Activated CD8-positive, alpha-beta memory T cell treated with anti-CD3 and anti-CD28 coated beads, Interleukin-2, amount 50 U/mL, for 24 hours (primary cell): Measurements from ENCODE around the gene FOXP3.

Experiments
- DNase-seq: peaks from one replicate; pipeline ENCODE4 v3.0.0-alpha.2; 2020; ENCODE audit errors: extremely low read depth

Gene FOXP3

GRCh38 chrX:49249616-49250015 is 14.9 kb downstream of the FOXP3 start:
- no peak for DNase-seq

DNA sequence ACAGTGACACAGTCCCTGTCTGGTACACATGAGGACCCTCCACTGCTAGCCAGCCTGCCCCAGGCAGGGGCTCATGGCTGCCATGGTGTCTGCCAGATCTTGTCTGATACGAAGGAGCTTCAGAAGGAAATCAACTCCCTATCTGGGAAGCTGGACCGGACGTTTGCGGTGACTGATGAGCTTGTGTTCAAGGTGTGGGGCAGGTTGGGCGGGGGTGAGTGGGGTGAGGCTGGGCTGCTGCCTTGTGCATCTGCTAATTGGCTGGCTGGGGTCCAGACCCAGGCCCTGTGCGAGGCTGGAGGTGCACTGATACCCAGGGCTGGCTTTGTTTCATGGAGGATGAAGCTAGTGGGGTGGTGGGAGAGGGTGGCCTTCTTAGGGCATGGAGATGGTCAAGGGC is 15.4 kb downstream of the FOXP3 start:
- DNase-seq = no peak

DNA sequence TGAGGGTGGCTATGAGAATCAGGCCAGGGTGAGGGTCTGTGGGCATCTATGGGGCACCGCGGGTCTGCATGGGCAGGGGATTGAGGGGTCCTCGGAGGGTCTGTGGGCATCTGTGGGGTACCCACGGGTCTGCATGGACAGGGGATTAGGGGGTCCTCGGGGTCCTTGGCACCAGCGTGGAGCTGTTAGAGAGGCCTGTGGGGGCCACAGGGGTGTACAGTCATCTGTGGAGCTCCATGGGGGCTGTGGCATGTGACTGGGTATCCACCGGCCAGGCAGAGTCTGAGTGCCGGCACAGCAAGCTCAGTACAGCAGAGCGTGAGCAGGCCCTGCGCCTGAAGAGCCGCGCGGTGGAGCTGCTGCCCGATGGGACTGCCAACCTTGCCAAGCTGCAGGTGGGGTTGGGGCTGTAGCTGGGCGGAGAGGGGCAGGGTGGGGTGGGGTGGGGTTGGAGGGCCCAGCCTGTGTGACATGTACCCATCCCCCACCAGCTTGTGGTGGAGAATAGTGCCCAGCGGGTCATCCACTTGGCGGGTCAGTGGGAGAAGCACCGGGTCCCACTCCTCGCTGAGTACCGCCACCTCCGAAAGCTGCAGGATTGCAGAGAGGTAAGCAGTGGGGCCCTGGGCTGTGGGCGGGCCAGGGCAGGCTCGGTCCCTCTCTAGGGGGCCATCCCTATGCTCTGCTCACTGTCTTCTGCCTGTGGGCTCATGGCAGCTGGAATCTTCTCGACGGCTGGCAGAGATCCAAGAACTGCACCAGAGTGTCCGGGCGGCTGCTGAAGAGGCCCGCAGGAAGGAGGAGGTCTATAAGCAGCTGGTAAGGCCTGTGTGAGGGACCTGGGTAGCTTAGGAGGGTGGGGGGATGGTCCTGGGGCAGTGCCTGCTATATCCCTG is 16.3 kb downstream of the FOXP3 start:
- no peak for DNase-seq

DNA sequence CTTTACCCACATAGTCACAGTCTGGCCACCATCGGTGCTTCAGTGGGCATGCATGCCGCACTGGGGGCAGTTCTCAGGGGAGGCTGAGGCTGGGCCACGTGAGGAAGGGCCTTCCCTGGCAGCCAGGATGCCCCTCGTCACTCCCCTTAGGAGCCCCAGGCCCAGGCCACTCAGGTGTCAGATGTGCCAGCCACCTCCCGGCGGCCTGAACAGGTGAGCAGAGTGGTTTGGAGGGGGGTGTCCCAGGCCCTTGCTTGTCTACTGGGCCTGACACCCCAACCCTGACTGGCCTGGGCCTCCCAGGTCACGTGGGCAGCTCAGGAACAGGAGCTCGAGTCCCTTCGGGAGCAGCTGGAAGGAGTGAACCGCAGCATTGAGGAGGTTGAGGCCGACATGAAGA is 17.2 kb downstream of the FOXP3 start:
- no peak for DNase-seq

- no peak for DNase-seq
These were observed 18.0 kb downstream of the FOXP3 start for GRCh38 chrX:49246541-49246940.

- DNase-seq = no peak
These were observed 20.3 kb downstream of the FOXP3 start for GRCh38 chrX:49244207-49244606.

DNA sequence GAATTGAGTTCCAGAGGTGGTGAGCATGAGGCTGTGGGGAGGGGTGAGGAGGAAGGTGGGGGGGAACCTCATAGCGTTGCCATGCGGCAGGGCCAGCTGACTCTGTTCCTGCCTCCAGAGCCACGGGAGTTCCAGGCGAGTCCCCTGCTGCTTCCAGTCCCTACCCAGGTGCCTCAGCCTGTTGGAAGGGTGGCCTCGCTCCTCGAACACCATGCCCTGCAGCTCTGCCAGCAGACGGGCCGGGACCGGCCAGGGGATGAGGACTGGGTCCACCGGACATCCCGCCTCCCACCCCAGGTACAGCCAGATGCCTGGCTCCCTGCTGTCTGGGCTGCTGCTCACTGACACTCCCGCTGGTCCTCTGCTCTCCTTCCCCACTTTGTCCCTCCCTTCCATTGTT is 21.3 kb downstream of the FOXP3 start:
- no peak for DNase-seq

DNA sequence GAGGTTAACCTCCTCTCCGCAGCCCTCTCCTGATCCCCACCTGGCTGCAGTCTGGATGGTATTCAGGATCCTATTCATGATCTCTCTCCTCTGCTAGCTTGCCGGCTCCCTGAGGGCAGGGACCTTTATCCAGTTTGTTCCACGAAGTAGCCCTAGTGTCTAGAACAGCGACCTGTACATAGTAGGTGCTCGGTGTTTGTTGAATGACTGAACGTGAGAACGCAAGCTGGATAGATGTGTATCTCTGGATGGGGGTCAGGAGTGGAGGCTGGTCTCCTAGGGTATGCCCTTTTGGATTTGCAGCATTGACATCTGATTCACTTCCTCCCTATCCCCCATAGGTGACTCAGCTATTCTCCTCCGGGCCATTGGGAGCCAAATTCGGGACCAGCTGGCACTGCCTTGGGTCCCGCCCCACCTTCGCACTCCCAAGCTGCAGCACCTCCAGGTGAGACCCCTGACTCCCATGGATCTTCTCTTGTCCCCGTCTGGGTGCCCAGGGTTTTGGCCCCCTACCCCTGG is 21.9 kb downstream of the FOXP3 start:
- no peak for DNase-seq

- DNase-seq = no peak
These were observed 25.8 kb downstream of the FOXP3 start for GRCh38 chrX:49238735-49239134.

- no peak for DNase-seq
These were observed 27.4 kb downstream of the FOXP3 start for GRCh38 chrX:49237060-49237459.

DNA sequence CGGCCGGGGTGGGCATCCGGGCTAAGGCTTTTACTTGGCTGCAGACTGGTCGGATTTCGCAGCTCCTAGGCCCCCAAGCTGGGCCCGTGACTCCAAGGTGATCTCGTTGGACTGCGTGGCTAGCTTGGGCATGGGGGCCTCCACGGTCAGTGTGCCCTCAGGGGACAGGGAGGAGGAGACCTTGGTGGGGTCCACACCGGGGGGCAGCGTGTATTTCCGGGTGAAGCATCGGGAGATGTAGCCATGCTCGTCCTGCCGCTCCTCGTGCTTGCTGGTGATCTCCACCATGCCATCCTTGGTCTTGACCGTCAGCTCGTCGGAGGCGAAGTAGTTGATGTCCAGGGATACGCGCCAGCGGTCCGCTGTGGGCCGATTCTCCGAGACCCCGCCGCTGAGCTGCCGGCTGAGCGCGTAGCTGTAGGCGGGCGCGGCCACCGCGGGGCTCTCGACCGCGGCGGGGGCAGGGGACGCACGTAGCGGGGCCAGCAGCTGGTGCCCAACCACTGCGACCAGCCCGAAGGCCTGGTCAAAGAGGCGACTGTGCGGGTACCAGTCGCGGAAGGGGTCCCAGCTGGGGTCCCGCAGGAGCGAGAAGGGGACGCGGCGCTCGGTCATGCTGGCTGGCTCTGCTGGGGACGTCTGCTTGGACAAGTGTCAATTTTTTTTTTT is 30.5 kb downstream of the FOXP3 start:
- no peak for DNase-seq

DNA sequence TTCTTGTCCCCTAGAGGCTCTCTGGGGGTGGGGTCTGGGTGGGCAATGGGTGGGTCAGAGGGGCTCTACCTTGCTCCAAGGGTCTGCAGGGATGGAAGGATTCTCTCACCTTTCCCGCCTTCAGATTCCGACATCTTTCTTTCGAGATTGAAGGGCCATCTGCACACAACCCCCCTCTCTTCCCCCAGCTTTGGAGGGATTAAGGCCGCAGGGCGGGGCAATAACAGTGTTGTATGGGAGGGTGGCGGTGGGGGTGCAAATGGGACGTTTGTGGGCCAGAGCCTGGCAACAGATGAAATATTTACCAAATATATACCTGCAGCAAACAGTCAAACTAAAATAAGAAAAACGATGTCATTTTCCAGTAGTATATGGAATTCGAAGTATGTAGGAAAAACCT is 31.3 kb downstream of the FOXP3 start, which contains the start of gene CACNA1F:
Gene CACNA1F, minus strand, starts transcription at position 165 of the 400 bp plus-strand sequence. Its CDS starts 31 bp downstream, at position 134.
- DNase-seq = no peak

DNA sequence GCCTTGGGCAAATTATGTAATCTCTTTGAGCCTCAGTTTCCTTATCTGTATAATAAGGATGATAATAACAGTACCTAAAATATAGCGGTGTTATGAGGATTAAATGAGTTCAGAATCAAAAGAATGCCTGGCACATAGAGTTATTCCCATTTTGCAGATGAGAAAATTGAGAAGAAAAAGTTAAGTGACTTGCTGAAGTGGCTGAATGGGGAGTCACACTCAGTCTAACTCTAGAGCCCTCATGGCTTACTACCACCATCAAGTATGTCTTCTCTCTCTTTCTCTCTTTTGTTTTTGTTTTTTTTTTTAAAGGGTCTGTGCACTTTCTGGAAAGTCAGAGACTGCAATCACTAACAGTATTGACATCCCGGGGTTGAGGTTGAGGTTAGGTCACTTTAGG is 32.0 kb downstream of the FOXP3 start:
- no peak for DNase-seq

- DNase-seq = no peak
These were observed 33.0 kb downstream of the FOXP3 start for GRCh38 chrX:49231333-49232000.

DNA sequence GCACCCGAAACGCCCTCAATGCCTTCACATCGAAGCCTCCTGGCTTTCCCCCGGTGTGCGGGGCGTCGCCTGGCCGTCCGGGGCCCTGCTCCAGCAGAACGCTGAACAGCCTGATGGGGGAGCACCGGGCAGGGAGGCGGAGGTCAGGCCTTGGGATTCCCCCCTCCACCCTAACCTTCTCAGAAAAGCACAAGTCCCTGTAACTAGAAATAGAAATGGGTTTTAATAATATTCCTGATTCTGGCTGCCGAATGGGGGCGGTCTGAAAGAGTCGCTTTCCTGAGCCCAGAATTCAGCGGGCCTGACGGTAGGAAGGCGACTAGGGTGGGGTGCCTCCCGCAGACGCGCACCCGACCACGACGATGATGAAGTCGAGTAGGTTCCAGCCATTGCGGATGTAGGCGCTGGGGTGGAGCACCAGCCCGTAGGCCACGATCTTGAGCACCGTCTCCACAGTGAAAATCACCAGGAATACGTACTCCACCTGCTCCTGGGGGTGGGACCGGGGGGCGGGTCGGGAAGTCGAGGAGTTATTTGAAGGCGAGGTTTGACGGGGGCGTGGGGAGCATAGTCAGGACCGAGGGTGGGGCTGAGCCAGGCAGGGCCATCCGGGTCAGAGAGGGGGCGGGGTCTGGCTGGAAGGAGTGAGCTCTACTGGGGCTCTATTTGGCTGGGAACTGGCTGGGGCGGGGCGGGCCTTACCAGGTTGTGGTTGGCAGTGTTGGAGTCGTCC is 33.8 kb downstream of the FOXP3 start:
- peak; percentile 26 for DNase-seq

- no peak for DNase-seq
These were observed 36.3 kb downstream of the FOXP3 start for GRCh38 chrX:49228185-49228584.

DNA sequence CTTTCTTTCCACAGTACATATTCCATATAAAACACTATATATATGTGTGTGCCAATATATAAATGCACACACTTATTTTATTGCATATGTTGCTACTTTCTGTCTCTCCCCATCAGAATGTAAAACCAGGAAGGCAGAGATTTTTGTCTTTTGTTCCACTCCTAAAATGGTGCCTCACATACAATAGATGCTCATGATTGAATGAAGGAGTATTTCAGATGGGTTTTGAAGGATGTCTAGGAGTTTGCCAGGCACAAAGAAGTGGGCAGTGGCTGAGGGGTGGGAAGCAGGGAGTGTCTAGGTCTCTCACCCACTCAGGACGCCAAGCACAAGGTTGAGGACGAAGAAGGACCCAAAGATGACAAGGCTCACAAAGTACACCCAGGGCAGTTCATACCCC is 36.8 kb downstream of the FOXP3 start:
- DNase-seq = no peak

DNA sequence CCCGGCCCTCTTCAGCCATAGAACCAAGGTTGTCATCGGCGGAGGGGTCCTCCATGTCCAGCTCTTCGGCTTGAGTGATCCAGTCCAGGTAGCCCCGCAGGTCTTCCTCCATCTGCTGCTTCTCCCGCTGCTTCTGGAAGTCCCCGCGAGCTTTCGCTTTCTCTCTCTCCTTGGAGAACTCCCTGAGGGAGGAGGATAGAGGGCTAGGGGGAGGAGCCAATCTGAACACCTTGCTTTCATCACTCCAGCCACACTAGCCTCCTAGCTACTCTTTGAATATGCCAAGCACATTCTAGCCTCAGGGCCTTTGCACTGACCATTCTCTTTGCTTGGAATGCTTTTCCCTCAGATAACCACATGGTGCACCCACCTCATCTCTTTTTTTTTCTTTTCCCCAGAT is 37.6 kb downstream of the FOXP3 start:
- no peak for DNase-seq

DNA sequence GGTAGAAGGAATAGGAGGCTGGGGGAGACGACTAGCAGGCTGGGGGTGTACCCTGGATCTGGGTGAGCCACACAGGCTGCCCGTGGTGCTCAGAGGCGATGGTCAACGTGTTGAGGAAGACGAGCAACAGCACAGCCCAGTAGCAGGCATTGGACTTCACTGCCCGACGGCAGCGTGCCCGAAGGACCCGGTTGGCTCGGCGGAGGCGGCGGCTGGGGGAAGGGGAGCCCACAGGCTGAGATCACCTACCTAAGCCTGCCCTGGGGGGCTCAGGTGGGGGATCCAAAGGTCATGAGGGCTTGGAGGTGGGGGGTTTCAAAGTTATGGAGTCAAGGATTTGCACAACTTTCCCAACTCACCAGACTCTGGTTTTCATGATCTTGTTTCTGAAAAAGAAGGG is 38.7 kb downstream of the FOXP3 start:
- no peak for DNase-seq

GRCh38 chrX:49221868-49222267 is 42.6 kb downstream of the FOXP3 start:
- DNase-seq = no peak

DNA sequence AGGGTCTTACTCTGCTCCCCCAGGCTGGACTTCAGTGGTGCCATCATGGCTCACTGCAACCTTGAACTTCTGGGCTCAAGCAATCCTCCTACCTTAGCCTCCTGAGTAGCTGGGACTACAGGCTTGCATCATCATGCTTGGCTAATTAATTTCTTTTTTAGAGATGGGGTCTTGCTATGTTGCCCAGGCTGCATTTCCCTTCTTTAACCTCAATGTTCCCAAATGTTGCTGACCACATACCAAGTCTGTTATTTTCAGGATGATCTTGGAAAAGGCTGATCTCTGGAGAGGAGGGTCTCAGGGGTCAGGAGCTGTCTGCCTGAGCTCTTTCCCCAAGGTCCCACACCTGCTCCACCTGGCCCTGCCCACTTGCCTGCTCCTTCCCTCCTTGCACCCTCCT is 44.4 kb downstream of the FOXP3 start:
- no peak for DNase-seq
